ENCODE measurements around the gene CDR2. TPM values are rescaled to one million over a fixed set of nuclear protein-coding genes. Genes with fewer than 3 reads are reported as not detected.

Gene CDR2
- total RNA-seq, 2 donors from 2014 or later: 41.5 to 47.6 TPM

GRCh38 chr16:22333457-22333994, 40.9 kb downstream of the CDR2 start:
- peaks cover 0 to 29% of the 10 kb centered on the region in 2 donors for H3K4me1 Mint-ChIP-seq (ENCODE audit: low read depth in 2 of 2)
- peaks cover 60% of the 10 kb centered on the region for H3K36me3 Mint-ChIP-seq
- H3K9me3 Mint-ChIP-seq: peaks cover 10% of the 10 kb centered on the region
- no peak for DNase-seq (ENCODE audit: low spot score)
- no peaks in the 10 kb centered on the region for H3K27me3 Mint-ChIP-seq
- no peak overlapping the region for H3K4me3 Mint-ChIP-seq
- no peak for ATAC-seq
- no peak overlapping the region for H3K27ac Mint-ChIP-seq

- Mint-ChIP-seq H3K9me3 (no peaks in the 10 kb centered on the region), H3K27me3 (no peaks in the 10 kb centered on the region), H3K4me3 (no peak overlapping the region), H3K4me1 (ENCODE audit: low read depth in 2 of 2) (peaks cover 0 to 14% of the 10 kb centered on the region in 2 donors), H3K36me3 (peaks cover 34% of the 10 kb centered on the region), H3K27ac (peak overlapping the region in 1 of 2 donors; percentile 70)
- DNase-seq (ENCODE audit: low spot score): no peak
- ATAC-seq: no peak
Observed at GRCh38 chr16:22330326-22330725, 44.1 kb downstream of the CDR2 start.

GRCh38 chr16:22329199-22329695, 45.2 kb downstream of the CDR2 start:
- Mint-ChIP-seq H3K27ac (peak overlapping the region in 1 of 2 donors; percentile 70), H3K27me3 (no peaks in the 10 kb centered on the region), H3K36me3 (peaks cover 23% of the 10 kb centered on the region), H3K4me3 (no peak overlapping the region), H3K4me1 (ENCODE audit: low read depth in 2 of 2) (peaks cover 0 to 10% of the 10 kb centered on the region in 2 donors), H3K9me3 (no peaks in the 10 kb centered on the region)
- no peak for ATAC-seq
- DNase-seq (ENCODE audit: low spot score): no peak

- DNase-seq (ENCODE audit: low spot score) (no peak), ATAC-seq (no peak)
- H3K27ac Mint-ChIP-seq: no peak overlapping the region
- H3K36me3 Mint-ChIP-seq: peaks cover 14% of the 10 kb centered on the region
- no peak overlapping the region for H3K4me3 Mint-ChIP-seq
- peaks cover 0 to 13% of the 10 kb centered on the region in 2 donors for H3K4me1 Mint-ChIP-seq (ENCODE audit: low read depth in 2 of 2)
- H3K9me3 Mint-ChIP-seq: no peaks in the 10 kb centered on the region
- no peaks in the 10 kb centered on the region for H3K27me3 Mint-ChIP-seq
Observed at GRCh38 chr16:22328081-22328725, 46.2 kb downstream of the CDR2 start.

- DNase-seq (ENCODE audit: low spot score) (no peak), ATAC-seq (no peak)
- Mint-ChIP-seq H3K4me3 (no peak overlapping the region), H3K36me3 (peaks cover 12% of the 10 kb centered on the region), H3K4me1 (ENCODE audit: low read depth in 2 of 2) (peaks cover 0 to 12% of the 10 kb centered on the region in 2 donors), H3K9me3 (no peaks in the 10 kb centered on the region), H3K27ac (no peak overlapping the region), H3K27me3 (no peaks in the 10 kb centered on the region)
Observed at GRCh38 chr16:22327446-22327775, 47.0 kb downstream of the CDR2 start.

- H3K4me3 Mint-ChIP-seq: no peak overlapping the region
- no peaks in the 10 kb centered on the region for H3K27me3 Mint-ChIP-seq
- no peak for DNase-seq (ENCODE audit: low spot score)
- H3K9me3 Mint-ChIP-seq: no peaks in the 10 kb centered on the region
- H3K36me3 Mint-ChIP-seq: peaks cover 7% of the 10 kb centered on the region
- H3K4me1 Mint-ChIP-seq (ENCODE audit: low read depth in 2 of 2): peaks cover 0 to 10% of the 10 kb centered on the region in 2 donors
- H3K27ac Mint-ChIP-seq: no peak overlapping the region
- ATAC-seq: no peak
Observed at GRCh38 chr16:22326771-22327445, 47.5 kb downstream of the CDR2 start.

- Mint-ChIP-seq H3K27ac (no peak overlapping the region), H3K27me3 (no peaks in the 10 kb centered on the region), H3K9me3 (no peaks in the 10 kb centered on the region), H3K36me3 (peaks cover 2% of the 10 kb centered on the region), H3K4me1 (ENCODE audit: low read depth in 2 of 2) (peaks cover 0 to 10% of the 10 kb centered on the region in 2 donors), H3K4me3 (no peak overlapping the region)
- DNase-seq (ENCODE audit: low spot score) (no peak), ATAC-seq (no peak)
Observed at GRCh38 chr16:22326369-22326652, 48.1 kb downstream of the CDR2 start.

- Mint-ChIP-seq H3K9me3 (no peaks in the 10 kb centered on the region), H3K36me3 (peaks cover 6% of the 10 kb centered on the region), H3K27me3 (no peaks in the 10 kb centered on the region), H3K4me1 (ENCODE audit: low read depth in 2 of 2) (peaks cover 0 to 12% of the 10 kb centered on the region in 2 donors), H3K4me3 (no peak overlapping the region), H3K27ac (no peak overlapping the region)
- DNase-seq (ENCODE audit: low spot score): no peak
- no peak for ATAC-seq
Observed at GRCh38 chr16:22325598-22326368, 48.6 kb downstream of the CDR2 start.

GRCh38 chr16:22324787-22325597, 49.4 kb downstream of the CDR2 start:
- Mint-ChIP-seq H3K4me1 (ENCODE audit: low read depth in 2 of 2) (peaks cover 0 to 5% of the 10 kb centered on the region in 2 donors), H3K36me3 (peaks cover 9% of the 10 kb centered on the region), H3K4me3 (no peak overlapping the region), H3K27me3 (no peaks in the 10 kb centered on the region), H3K9me3 (no peaks in the 10 kb centered on the region), H3K27ac (peak overlapping the region in 1 of 2 donors; percentile 47)
- DNase-seq (ENCODE audit: low spot score) (no peak), ATAC-seq (no peak)

GRCh38 chr16:22323959-22324786, 50.2 kb downstream of the CDR2 start:
- Mint-ChIP-seq H3K27ac (peak overlapping the region in 1 of 2 donors; percentile 47), H3K36me3 (peaks cover 14% of the 10 kb centered on the region), H3K9me3 (no peaks in the 10 kb centered on the region), H3K4me3 (no peak overlapping the region), H3K4me1 (ENCODE audit: low read depth in 2 of 2) (peaks cover 0 to 4% of the 10 kb centered on the region in 2 donors), H3K27me3 (no peaks in the 10 kb centered on the region)
- DNase-seq (ENCODE audit: low spot score) (no peak), ATAC-seq (no peak)

- DNase-seq (ENCODE audit: low spot score) (no peak), ATAC-seq (no peak)
- H3K27ac Mint-ChIP-seq: no peak overlapping the region
- no peaks in the 10 kb centered on the region for H3K9me3 Mint-ChIP-seq
- no peak overlapping the region for H3K4me3 Mint-ChIP-seq
- peaks cover 0 to 4% of the 10 kb centered on the region in 2 donors for H3K4me1 Mint-ChIP-seq (ENCODE audit: low read depth in 2 of 2)
- H3K27me3 Mint-ChIP-seq: no peaks in the 10 kb centered on the region
- peaks cover 14% of the 10 kb centered on the region for H3K36me3 Mint-ChIP-seq
Observed at GRCh38 chr16:22323173-22323958, 51.1 kb downstream of the CDR2 start.

GRCh38 chr16:22322741-22323140, 51.7 kb downstream of the CDR2 start:
- Mint-ChIP-seq H3K27ac (no peak overlapping the region), H3K27me3 (no peaks in the 10 kb centered on the region), H3K36me3 (peaks cover 14% of the 10 kb centered on the region), H3K4me3 (no peak overlapping the region), H3K4me1 (ENCODE audit: low read depth in 2 of 2) (peaks cover 0 to 4% of the 10 kb centered on the region in 2 donors), H3K9me3 (no peaks in the 10 kb centered on the region)
- ATAC-seq (peak in 1 of 2 donors; percentile 2), DNase-seq (ENCODE audit: low spot score) (no peak)
